Neuron (in vitro differentiated cells): ENCODE measurements around the gene ODAD3.
"Not testable (repeated sequence)": the region's sequence is repeated elsewhere in the genome, so short reads cannot be mapped to it uniquely, and the experiment has no call there.

Source experiments
- H2AFZ ChIP-seq: one replicate; pipeline ENCODE4 v1.6.1; 2013; ENCODE audit warnings: low read depth, mild to moderate bottlenecking, inconsistent platforms, low read length, moderate library complexity
- H3K27me3 ChIP-seq: one replicate; pipeline ENCODE4 v1.6.1; 2013; ENCODE audit warnings: low read length; ENCODE audit not compliant: insufficient read depth
- H3K36me3 ChIP-seq: one replicate; pipeline ENCODE4 v1.6.1; 2013; ENCODE audit warnings: low read length; ENCODE audit not compliant: insufficient read depth
- H3K4me1 ChIP-seq: one replicate; pipeline ENCODE4 v1.6.1; 2013; ENCODE audit warnings: low read length; ENCODE audit not compliant: insufficient read depth
- H3K4me3 ChIP-seq: 2 replicates; pipeline ENCODE4 v1.5.1; 2013; ENCODE audit warnings: mild to moderate bottlenecking, low read length, moderate library complexity
- H3K9me3 ChIP-seq: one replicate; pipeline ENCODE4 v1.6.1; 2013; ENCODE audit warnings: low read length

Gene ODAD3

GRCh38 chr19:11397089-11397610 is 37.8 kb downstream of the ODAD3 start:
- Histone ChIP-seq H3K4me3 (no peak overlapping the region), H3K36me3 (no peaks in the 10 kb centered on the region), H2AFZ (no peak overlapping the region), H3K27me3 (no peaks in the 10 kb centered on the region), H3K9me3 (no peaks in the 10 kb centered on the region), H3K4me1 (no peaks in the 10 kb centered on the region)

- Histone ChIP-seq H3K4me1 (no peaks in the 10 kb centered on the region), H3K9me3 (no peaks in the 10 kb centered on the region), H3K36me3 (no peaks in the 10 kb centered on the region), H3K4me3 (no peak overlapping the region), H2AFZ (no peak overlapping the region), H3K27me3 (no peaks in the 10 kb centered on the region)
These were observed 43.8 kb downstream of the ODAD3 start for GRCh38 chr19:11390933-11391680.

- no peaks in the 10 kb centered on the region for H3K27me3 ChIP-seq
- no peaks in the 10 kb centered on the region for H3K36me3 ChIP-seq
- no peaks in the 10 kb centered on the region for H3K9me3 ChIP-seq
- no peak overlapping the region for H2AFZ ChIP-seq
- H3K4me3 ChIP-seq, result no peak overlapping the region
- H3K4me1 ChIP-seq, result no peaks in the 10 kb centered on the region
These were observed 44.6 kb downstream of the ODAD3 start for GRCh38 chr19:11390359-11390758.

- no peaks in the 10 kb centered on the region for H3K9me3 ChIP-seq
These were observed 47.5 kb downstream of the ODAD3 start for GRCh38 chr19:11387162-11388034.

GRCh38 chr19:11384778-11385129 is 50.2 kb downstream of the ODAD3 start:
- H2AFZ ChIP-seq, result no peak overlapping the region
- H3K27me3 ChIP-seq, result peaks cover 13% of the 10 kb centered on the region
- H3K36me3 ChIP-seq, result no peaks in the 10 kb centered on the region
- H3K4me1 ChIP-seq, result peaks cover 10% of the 10 kb centered on the region
- H3K9me3 ChIP-seq, result no peaks in the 10 kb centered on the region
- no peak overlapping the region for H3K4me3 ChIP-seq

More at GRCh38 chr19:11387162-11388034, 47.5 kb downstream of the ODAD3 start:
- H3K4me1 ChIP-seq, result peaks cover 7% of the 10 kb centered on the region
- no peaks in the 10 kb centered on the region for H3K36me3 ChIP-seq
- no peak overlapping the region for H3K4me3 ChIP-seq
- H3K27me3 ChIP-seq, result peaks cover 13% of the 10 kb centered on the region
- no peak overlapping the region for H2AFZ ChIP-seq

GRCh38 chr19:11383706-11384048 is 51.2 kb downstream of the ODAD3 start:
- Histone ChIP-seq H2AFZ (peak overlapping the region; percentile 70), H3K4me3 (peak overlapping the region; percentile 38), H3K4me1 (peaks cover 10% of the 10 kb centered on the region), H3K27me3 (peaks cover 13% of the 10 kb centered on the region), H3K9me3 (no peaks in the 10 kb centered on the region), H3K36me3 (no peaks in the 10 kb centered on the region)

GRCh38 chr19:11382898-11383705 is 51.8 kb downstream of the ODAD3 start:
- Histone ChIP-seq H3K4me1 (peaks cover 12% of the 10 kb centered on the region), H3K4me3 (peak overlapping the region; percentile 38), H2AFZ (peak overlapping the region; percentile 19), H3K36me3 (no peaks in the 10 kb centered on the region), H3K9me3 (no peaks in the 10 kb centered on the region), H3K27me3 (peaks cover 13% of the 10 kb centered on the region)

- Histone ChIP-seq H3K27me3 (peaks cover 13% of the 10 kb centered on the region), H3K4me1 (peaks cover 12% of the 10 kb centered on the region), H3K4me3 (peak overlapping the region; percentile 61), H3K9me3 (no peaks in the 10 kb centered on the region), H2AFZ (peak overlapping the region; percentile 66), H3K36me3 (no peaks in the 10 kb centered on the region)
These were observed 54.0 kb downstream of the ODAD3 start for GRCh38 chr19:11380653-11381537.

GRCh38 chr19:11379857-11380350 is 55.0 kb downstream of the ODAD3 start:
- H3K4me3 ChIP-seq, result no peak overlapping the region
- no peak overlapping the region for H2AFZ ChIP-seq
- peaks cover 20% of the 10 kb centered on the region for H3K4me1 ChIP-seq

GRCh38 chr19:11379269-11379845 is 55.6 kb downstream of the ODAD3 start:
- not testable (repeated sequence) for H2AFZ ChIP-seq, H3K4me3 ChIP-seq, H3K9me3 ChIP-seq, H3K36me3 ChIP-seq
- Histone ChIP-seq H3K27me3 (peaks cover 13% of the 10 kb centered on the region), H3K4me1 (peaks cover 19% of the 10 kb centered on the region)

More at GRCh38 chr19:11379857-11380350, 55.0 kb downstream of the ODAD3 start:
- Histone ChIP-seq H3K9me3 (no peaks in the 10 kb centered on the region), H3K27me3 (peaks cover 13% of the 10 kb centered on the region), H3K36me3 (no peaks in the 10 kb centered on the region)

- peaks cover 10% of the 10 kb centered on the region for H3K27me3 ChIP-seq
- H3K9me3 ChIP-seq, result no peaks in the 10 kb centered on the region
- H3K36me3 ChIP-seq, result no peaks in the 10 kb centered on the region
- no peak overlapping the region for H3K4me3 ChIP-seq
- H3K4me1 ChIP-seq, result peaks cover 21% of the 10 kb centered on the region
- H2AFZ ChIP-seq, result no peak overlapping the region
These were observed 56.4 kb downstream of the ODAD3 start for GRCh38 chr19:11378319-11379189.
